Endothelial cell of umbilical vein (primary cell): ENCODE results near the gene RGS19. TPM values are rescaled to one million over a fixed set of nuclear protein-coding genes. Genes with fewer than 3 reads are reported as not detected.

Experiments
- BruUV-seq: library from RNA; stranded (reverse); fragments of 400-500 nt; replicated peaks from 2 replicates; lab custom pipeline; 2021; lab: Mats Ljungman, UMichigan
- CTCF ChIA-PET: fragments of 300-600, 350-600 bp; sonication (Branson Sonifier 250); formaldehyde crosslinking; loops from one replicate; lab custom pipeline; 2021; ENCODE audit warnings: antibody characterized with exemption, inconsistent platforms; lab: Charles Lee
- POLR2A ChIA-PET: fragments of 300-600, 350-600 bp; sonication (Branson Sonifier 250); formaldehyde crosslinking; loops from one replicate; lab custom pipeline; 2021; ENCODE audit warnings: antibody characterized with exemption, inconsistent platforms; lab: Charles Lee
- DNase-seq: peaks from one replicate; pipeline ENCODE4 v3.0.0-alpha.2; 2011; ENCODE audit warnings: low read depth, low spot score
- FAIRE-seq: peaks from 2 replicates; lab custom pipeline; 2011; peaks lifted over from hg19 to GRCh38; lab: Jason Lieb, UNC
- H2AFZ ChIP-seq: 2 replicates; pipeline ENCODE4 v1.6.0; 2012; ENCODE audit warnings: low read depth, low read length, control low read depth, inconsistent platforms
- H3K27ac ChIP-seq: 2 replicates; pipeline ENCODE4 v1.5.1; 2011; ENCODE audit warnings: low read depth, mild to moderate bottlenecking, control low read depth, low read length, moderate library complexity; ENCODE audit not compliant: insufficient read depth
- H3K27me3 ChIP-seq, 2 experiments: 2 replicates each; pipeline versions ENCODE4 v1.6.0 to v1.6.1; 2011; ENCODE audit warnings: low read length in 2 of 2, mixed read lengths in 1 of 2; ENCODE audit not compliant: control insufficient read depth in 2 of 2, insufficient read depth in 2 of 2
- H3K36me3 ChIP-seq, 2 experiments: 2 replicates in 1 of 2; 3 replicates in 1 of 2; pipeline ENCODE4 v1.5.1; 2011; ENCODE audit warnings: low read length in 2 of 2, mild to moderate bottlenecking in 1 of 2, moderate library complexity in 1 of 2; ENCODE audit not compliant: control insufficient read depth in 2 of 2, insufficient read depth in 2 of 2; ENCODE audit errors: extremely low read depth in 1 of 2
- H3K4me1 ChIP-seq: 3 replicates; pipeline ENCODE4 v1.5.1; 2011; ENCODE audit warnings: mild to moderate bottlenecking, low read length; ENCODE audit not compliant: control insufficient read depth, insufficient read depth; ENCODE audit errors: extremely low read depth
- H3K4me2 ChIP-seq: 2 replicates; pipeline ENCODE4 v1.6.1; 2011; ENCODE audit warnings: low read length, control low read depth, mixed read lengths; ENCODE audit not compliant: insufficient read depth
- H3K4me3 ChIP-seq, 3 experiments: fragments of 200-600 bp in 1 of 3; sonication (generic), shearing (Covaris generic) in 1 of 3; replicated peaks in 1 of 3; 2 replicates each; pipeline ENCODE4 v1.5.1; 2011 to 2016; ENCODE audit warnings: control low read depth in 3 of 3, low read length in 3 of 3, mild to moderate bottlenecking in 2 of 3, inconsistent platforms in 1 of 3, low read depth in 1 of 3, moderate library complexity in 1 of 3; ENCODE audit not compliant: insufficient read depth in 1 of 3
- H3K79me2 ChIP-seq: 2 replicates; pipeline ENCODE4 v1.6.0; 2012; ENCODE audit warnings: low read length, inconsistent platforms; ENCODE audit not compliant: control insufficient read depth, insufficient read depth
- H3K9ac ChIP-seq: replicated peaks from 2 replicates; pipeline ENCODE3; 2011; ENCODE audit warnings: low read length, control low read depth; ENCODE audit not compliant: insufficient read depth; ENCODE audit errors: extremely low read depth
- H3K9me1 ChIP-seq: replicated peaks from 3 replicates; pipeline ENCODE4 v1.6.0; 2011; ENCODE audit warnings: mild to moderate bottlenecking, low read length; ENCODE audit not compliant: control insufficient read depth, insufficient read depth; ENCODE audit errors: extremely low read depth
- H3K9me3 ChIP-seq: replicated peaks from 2 replicates; pipeline ENCODE4 v1.5.1; 2012; ENCODE audit warnings: low read length, inconsistent platforms; ENCODE audit not compliant: control insufficient read depth, insufficient read depth
- H4K20me1 ChIP-seq: replicated peaks from 2 replicates; pipeline ENCODE3; 2011; ENCODE audit warnings: mild to moderate bottlenecking, low read length; ENCODE audit not compliant: control insufficient read depth, insufficient read depth; ENCODE audit errors: extremely low read depth
- EZH2 ChIP-seq: IDR thresholded peaks from 2 replicates; pipeline ENCODE4 v1.6.1; 2012; ENCODE audit warnings: borderline replicate concordance, low read depth, mild to moderate bottlenecking, moderate library complexity, low read length, inconsistent platforms; ENCODE audit not compliant: severe bottlenecking
- FOS ChIP-seq: IDR thresholded peaks from 2 replicates; pipeline ENCODE4 v1.6.1; 2011; ENCODE audit warnings: mild to moderate bottlenecking, low read length, moderate library complexity, borderline replicate concordance; ENCODE audit not compliant: insufficient read depth
- GATA2 ChIP-seq: IDR thresholded peaks from 2 replicates; pipeline ENCODE4 v1.7.0; 2011; ENCODE audit warnings: low read depth, mild to moderate bottlenecking, moderate library complexity, mixed read lengths, low read length; ENCODE audit not compliant: insufficient read length, insufficient read depth
- JUN ChIP-seq: IDR thresholded peaks from 2 replicates; pipeline ENCODE4 v1.6.1; 2011; ENCODE audit warnings: borderline replicate concordance, low read depth; ENCODE audit not compliant: insufficient read length, insufficient read depth
- MYC ChIP-seq: IDR thresholded peaks from one replicate; pipeline ENCODE4 v1.6.1; 2011; ENCODE audit warnings: mild to moderate bottlenecking, low read depth, low read length
- POLR2A ChIP-seq: IDR thresholded peaks from 2 replicates; pipeline ENCODE4 v1.6.1; 2012; ENCODE audit warnings: low read depth, mild to moderate bottlenecking, control low read depth, low read length
- POLR2AphosphoS5 ChIP-seq: IDR thresholded peaks from 2 replicates; pipeline ENCODE4 v1.6.1; 2012; ENCODE audit warnings: low read depth, mild to moderate bottlenecking, control low read depth, low read length, moderate library complexity; ENCODE audit not compliant: insufficient read depth
- dilution Hi-C: fragments of 300-500 bp; cut with MboI; formaldehyde crosslinking; loops from one replicate; pipeline ENCODE4 v1.15.0; 2019; ENCODE audit warnings: low sequenced_read_pairs; ENCODE audit not compliant: extremely low pct_ligation_motif_present
- intact Hi-C: fragments of 100-400 bp; cut with micrococcal nuclease; formaldehyde crosslinking; loops from one replicate; pipeline ENCODE4 v1.10.0; 2022
- polyA plus RNA-seq, 4 experiments: library from polyadenylated mRNA; depleted of rRNA in 3 of 4; stranded (reverse) in 3 of 4; unstranded in 1 of 4; fragments of >200 nt; gene quantifications; 2 replicates each; pipeline versions ENCODE4 v1.2.1 to v1.2.3, GENCODE V29; 2011 to 2012; ENCODE audit warnings: missing spikeins in 1 of 4
- total RNA-seq: library from RNA; stranded (reverse); gene quantifications from 2 replicates; pipeline ENCODE4 v1.2.3, GENCODE V29; 2021
- TF ChIP-seq, protein P1 (sequence below), 2 donors: IDR thresholded peaks; 1 replicate in 1 of 2; 2 replicates in 1 of 2; pipeline ENCODE4 v1.5.1; 2011; ENCODE audit warnings: low read length in 2 of 2, mild to moderate bottlenecking in 2 of 2, moderate library complexity in 2 of 2, control low read depth in 1 of 2, inconsistent platforms in 1 of 2, low read depth in 1 of 2; ENCODE audit not compliant: insufficient read depth in 1 of 2; ENCODE audit errors: extremely low read depth in 1 of 2
- TF ChIP-seq, protein P2 (sequence below): IDR thresholded peaks from 2 replicates; pipeline ENCODE4 v1.6.1; 2011; ENCODE audit not compliant: insufficient read depth, insufficient read length

Gene RGS19
- total and polyA plus RNA-seq, 2 donors (not counting 3 experiments of a cell fraction or from before 2014, with no cell fraction given) = 27.8 to 33.7 TPM

DNA sequence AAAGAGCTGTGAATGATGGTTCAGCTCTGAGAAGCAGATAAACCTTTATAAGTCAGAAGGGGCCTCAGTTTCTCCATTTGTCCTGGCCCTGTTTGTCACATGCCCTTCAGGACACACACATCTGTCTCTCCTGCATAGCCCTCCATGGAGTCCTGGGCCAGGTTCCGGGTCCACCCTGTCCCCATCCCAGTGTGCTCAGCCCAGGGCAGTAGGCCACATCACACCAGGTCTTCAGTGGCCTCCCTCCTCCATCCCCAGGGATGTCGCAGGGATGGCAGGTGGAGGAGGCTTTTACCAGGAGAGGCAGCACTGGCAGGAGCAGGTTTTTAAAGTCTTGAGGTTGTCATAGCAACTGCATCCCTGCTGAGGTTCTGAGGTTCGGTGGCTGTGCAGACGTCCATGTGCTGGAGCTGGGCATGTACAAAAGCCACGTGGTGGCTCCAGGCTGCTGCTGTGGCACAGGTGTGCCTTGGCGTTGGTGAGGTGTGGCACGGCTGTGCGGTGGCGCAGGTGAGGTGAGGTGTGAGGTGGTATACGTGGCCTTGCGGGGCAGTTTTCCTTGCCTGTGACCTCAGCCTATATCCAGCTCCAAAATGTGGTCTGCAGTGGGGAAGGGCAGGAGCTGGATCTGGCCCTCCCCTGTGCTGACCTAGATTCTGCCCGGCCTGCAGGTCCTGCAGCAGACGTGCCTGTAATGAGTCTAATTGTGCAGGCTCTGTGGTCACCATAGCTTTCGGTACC is 36.0 kb upstream of the RGS19 start:
- H3K79me2 ChIP-seq = no peaks in the 10 kb centered on the region
- H3K27ac ChIP-seq = no peak overlapping the region
- H4K20me1 ChIP-seq = no peaks in the 10 kb centered on the region
- DNase-seq (no peak), FAIRE-seq (no peak)
- H2AFZ ChIP-seq = no peak overlapping the region
- no peak overlapping the region for H3K4me2 ChIP-seq
- no peaks in the 10 kb centered on the region for H3K9me1 ChIP-seq
- dilution Hi-C loops (no loop called here), intact Hi-C loops (no loop called here)
- TF ChIP-seq POLR2A = no peak
- no peak for TF ChIP-seq POLR2AphosphoS5
- TF ChIP-seq, protein P1, sequence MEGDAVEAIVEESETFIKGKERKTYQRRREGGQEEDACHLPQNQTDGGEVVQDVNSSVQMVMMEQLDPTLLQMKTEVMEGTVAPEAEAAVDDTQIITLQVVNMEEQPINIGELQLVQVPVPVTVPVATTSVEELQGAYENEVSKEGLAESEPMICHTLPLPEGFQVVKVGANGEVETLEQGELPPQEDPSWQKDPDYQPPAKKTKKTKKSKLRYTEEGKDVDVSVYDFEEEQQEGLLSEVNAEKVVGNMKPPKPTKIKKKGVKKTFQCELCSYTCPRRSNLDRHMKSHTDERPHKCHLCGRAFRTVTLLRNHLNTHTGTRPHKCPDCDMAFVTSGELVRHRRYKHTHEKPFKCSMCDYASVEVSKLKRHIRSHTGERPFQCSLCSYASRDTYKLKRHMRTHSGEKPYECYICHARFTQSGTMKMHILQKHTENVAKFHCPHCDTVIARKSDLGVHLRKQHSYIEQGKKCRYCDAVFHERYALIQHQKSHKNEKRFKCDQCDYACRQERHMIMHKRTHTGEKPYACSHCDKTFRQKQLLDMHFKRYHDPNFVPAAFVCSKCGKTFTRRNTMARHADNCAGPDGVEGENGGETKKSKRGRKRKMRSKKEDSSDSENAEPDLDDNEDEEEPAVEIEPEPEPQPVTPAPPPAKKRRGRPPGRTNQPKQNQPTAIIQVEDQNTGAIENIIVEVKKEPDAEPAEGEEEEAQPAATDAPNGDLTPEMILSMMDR (IDR thresholded peaks at IDR 0.05; ENCODE audit: extremely low read depth in 1 of 2, insufficient read depth in 1 of 2, low read depth in 1 of 2, low read length in 2 of 2) = no peak
- TF ChIP-seq EZH2 = no peak
- TF ChIP-seq JUN = no peak
- TF ChIP-seq MYC = no peak
- TF ChIP-seq GATA2 = no peak
- no peak for TF ChIP-seq FOS
- TF ChIP-seq, protein P2, sequence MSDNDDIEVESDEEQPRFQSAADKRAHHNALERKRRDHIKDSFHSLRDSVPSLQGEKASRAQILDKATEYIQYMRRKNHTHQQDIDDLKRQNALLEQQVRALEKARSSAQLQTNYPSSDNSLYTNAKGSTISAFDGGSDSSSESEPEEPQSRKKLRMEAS = no peak
- BruUV-seq = no TSS peak
- H3K36me3 ChIP-seq = no peaks in the 10 kb centered on the region
- no peaks in the 10 kb centered on the region for H3K27me3 ChIP-seq
- H3K9ac ChIP-seq = no peak overlapping the region
- POLR2A ChIA-PET = no interaction called here
- CTCF ChIA-PET = interaction anchor here (1.5 to 8.0 kb wide), 3 partner anchors 13 to 76 kb away, joined by 6 to 66 read pairs (median 9); partner anchors contain the start of gene LKAAEAR1
- H3K9me3 ChIP-seq = no peaks in the 10 kb centered on the region
- H3K4me3 ChIP-seq = no peak overlapping the region
- no peaks in the 10 kb centered on the region for H3K4me1 ChIP-seq
